HCT116 (cell line): ENCODE measurements around the gene RBBP8NL. TPM values are rescaled to one million over a fixed set of nuclear protein-coding genes. Genes with fewer than 3 reads are reported as not detected.

ENCODE experiments used
- ATAC-seq: fragments of 200-7000 bp; cut with Tn5 transposase; 2 replicates; pipeline ENCODE4 v1.9.1; 2020; ENCODE audit warnings: mild to moderate bottlenecking, moderate library complexity
- BruUV-seq: library from RNA; stranded (reverse); fragments of 400-500 nt; replicated peaks from 2 replicates; lab custom pipeline; 2021; lab: Mats Ljungman, UMichigan
- CTCF ChIA-PET: fragments of 300-600 bp; sonication (Branson Sonifier 250); formaldehyde crosslinking; loops from one replicate; lab custom pipeline; 2021; ENCODE audit warnings: antibody characterized with exemption; lab: Charles Lee
- POLR2A ChIA-PET: fragments of 300-600, 350-600 bp; sonication (Branson Sonifier 250); formaldehyde crosslinking; loops from one replicate; lab custom pipeline; 2021; ENCODE audit warnings: antibody characterized with exemption; lab: Charles Lee
- RAD21 ChIA-PET, 2 experiments: fragments of 300-600 bp; sonication (Branson Sonifier 250); formaldehyde crosslinking; loops; one replicate each; lab custom pipeline; 2023; ENCODE audit warnings: low total read pairs in 2 of 2; ENCODE audit not compliant: uncharacterized antibody in 2 of 2, unreplicated experiment in 2 of 2, low non-redundant PET in 1 of 2; lab: Charles Lee
- DNase-seq: peaks from one replicate; pipeline ENCODE4 v3.0.0-alpha.2; 2010; ENCODE audit warnings: low read depth, low spot score
- H2AFZ ChIP-seq: fragments of 200-600 bp; shearing (Covaris generic), sonication (generic); 2 replicates; pipeline ENCODE4 v1.6.1; 2017; ENCODE audit warnings: low read depth, mixed run types, mixed read lengths, antibody characterized with exemption, low read length; ENCODE audit not compliant: poor library complexity, severe bottlenecking
- H3K27ac ChIP-seq: 2 replicates; pipeline ENCODE4 v1.5.1; 2012; ENCODE audit warnings: low read depth, low read length
- H3K27me3 ChIP-seq: fragments of 200-600 bp; sonication (generic); 2 replicates; pipeline ENCODE4 v1.6.1; 2016; ENCODE audit warnings: mixed run types, low read length, mixed read lengths; ENCODE audit not compliant: insufficient read depth
- H3K36me3 ChIP-seq, 2 experiments: fragments of 200-500 bp in 1 of 2; fragments of 200-600 bp in 1 of 2; sonication (Bioruptor generic) in 1 of 2; sonication (generic) in 1 of 2; 2 replicates each; pipeline versions ENCODE4 v1.5.1 to v1.6.1; 2014 to 2016; ENCODE audit warnings: low read length in 2 of 2, inconsistent platforms in 1 of 2, mixed read lengths in 1 of 2, mixed run types in 1 of 2; ENCODE audit not compliant: insufficient read depth in 2 of 2, control insufficient read depth in 1 of 2
- H3K4me1 ChIP-seq, 2 experiments: fragments of 200-600 bp in 1 of 2; sonication (generic) in 1 of 2; 2 replicates each; pipeline versions ENCODE4 v1.5.1 to v1.6.1; 2012 to 2017; ENCODE audit warnings: low read length in 2 of 2, inconsistent platforms in 1 of 2, mild to moderate bottlenecking in 1 of 2, mixed read lengths in 1 of 2, mixed run types in 1 of 2, moderate library complexity in 1 of 2; ENCODE audit not compliant: insufficient read depth in 2 of 2, control insufficient read depth in 1 of 2
- H3K4me2 ChIP-seq: fragments of 200-600 bp; sonication (generic); 2 replicates; pipeline ENCODE4 v1.6.1; 2017; ENCODE audit warnings: mixed run types, low read length, mixed read lengths
- H3K4me3 ChIP-seq, 2 experiments: fragments of 200-600 bp in 1 of 2; sonication (generic) in 1 of 2; replicated peaks in 1 of 2; 2 replicates each; pipeline ENCODE4 v1.5.1; 2011 to 2016; ENCODE audit warnings: low read length in 2 of 2, control low read depth in 1 of 2, low read depth in 1 of 2, mild to moderate bottlenecking in 1 of 2, mixed read lengths in 1 of 2, mixed run types in 1 of 2
- H3K79me2 ChIP-seq: fragments of 200-600 bp; sonication (generic); 2 replicates; pipeline ENCODE4 v1.6.1; 2017; ENCODE audit warnings: mild to moderate bottlenecking, mixed run types, low read length, moderate library complexity, mixed read lengths; ENCODE audit not compliant: insufficient read depth
- H3K9ac ChIP-seq: fragments of 200-600 bp; sonication (generic); 2 replicates; pipeline ENCODE4 v1.6.1; 2016; ENCODE audit warnings: low read length, mixed read lengths
- H3K9me2 ChIP-seq: fragments of 200-600 bp; sonication (generic), shearing (Covaris generic); 2 replicates; pipeline ENCODE4 v1.6.1; 2017; ENCODE audit warnings: mixed run types, mild to moderate bottlenecking, moderate library complexity; ENCODE audit not compliant: insufficient read depth
- H3K9me3 ChIP-seq, 2 experiments: fragments of 200-500 bp in 1 of 2; fragments of 200-600 bp in 1 of 2; sonication (Bioruptor generic) in 1 of 2; sonication (generic) in 1 of 2; 2 replicates each; pipeline ENCODE4 v1.6.1; 2014 to 2017; ENCODE audit warnings: low read length in 2 of 2, mixed read lengths in 2 of 2, inconsistent platforms in 1 of 2, low read depth in 1 of 2, mild to moderate bottlenecking in 1 of 2, mixed run types in 1 of 2, moderate library complexity in 1 of 2; ENCODE audit not compliant: control insufficient read depth in 1 of 2, insufficient read depth in 1 of 2
- H4K20me1 ChIP-seq: fragments of 200-600 bp; sonication (generic), shearing (Covaris generic); 2 replicates; pipeline ENCODE4 v1.6.1; 2017; ENCODE audit warnings: mixed run types, mild to moderate bottlenecking, moderate library complexity; ENCODE audit not compliant: insufficient read depth
- CEBPB ChIP-seq: IDR thresholded peaks from 2 replicates; pipeline ENCODE4 v1.6.1; 2012; ENCODE audit warnings: low read depth
- EGR1 ChIP-seq: IDR thresholded peaks from 2 replicates; pipeline ENCODE4 v1.6.1; 2012; ENCODE audit warnings: low read depth
- EZH2phosphoT487 ChIP-seq: fragments of 200-600 bp; IDR thresholded peaks from 2 replicates; pipeline ENCODE4 v1.6.1; 2018; ENCODE audit warnings: antibody characterized with exemption, borderline replicate concordance
- POLR2A ChIP-seq: IDR thresholded peaks from 2 replicates; pipeline ENCODE4 v1.7.0; 2011; ENCODE audit warnings: borderline replicate concordance; ENCODE audit not compliant: insufficient read depth, insufficient read length; ENCODE audit errors: extremely low read depth
- SIN3A ChIP-seq: IDR thresholded peaks from 2 replicates; pipeline ENCODE4 v1.6.1; 2012; ENCODE audit warnings: low read depth
- SRF ChIP-seq: IDR thresholded peaks from 2 replicates; pipeline ENCODE4 v1.6.1; 2012; ENCODE audit warnings: low read depth
- YY1 ChIP-seq: IDR thresholded peaks from 2 replicates; pipeline ENCODE4 v1.6.1; 2011; ENCODE audit warnings: low read length, low read depth, moderate library complexity, mild to moderate bottlenecking; ENCODE audit not compliant: insufficient replicate concordance; ENCODE audit errors: extremely low read depth
- intact Hi-C: fragments of 100-400 bp; cut with micrococcal nuclease; formaldehyde crosslinking; loops from 2 replicates; pipeline ENCODE4 v1.10.0; 2022
- total RNA-seq: library from RNA; stranded (reverse); gene quantifications from one replicate; pipeline ENCODE4 v1.2.1, GENCODE V29; 2021; ENCODE audit not compliant: unreplicated experiment
- TF ChIP-seq, protein P1 (sequence below): IDR thresholded peaks from 2 replicates; pipeline ENCODE4 v1.6.1; 2012; ENCODE audit warnings: low read depth
- TF ChIP-seq, protein P2 (sequence below): IDR thresholded peaks from 2 replicates; pipeline ENCODE4 v1.6.1; 2012

Gene RBBP8NL
- total RNA-seq, 1 experiment from 2014 or later = 0.59 TPM

DNA sequence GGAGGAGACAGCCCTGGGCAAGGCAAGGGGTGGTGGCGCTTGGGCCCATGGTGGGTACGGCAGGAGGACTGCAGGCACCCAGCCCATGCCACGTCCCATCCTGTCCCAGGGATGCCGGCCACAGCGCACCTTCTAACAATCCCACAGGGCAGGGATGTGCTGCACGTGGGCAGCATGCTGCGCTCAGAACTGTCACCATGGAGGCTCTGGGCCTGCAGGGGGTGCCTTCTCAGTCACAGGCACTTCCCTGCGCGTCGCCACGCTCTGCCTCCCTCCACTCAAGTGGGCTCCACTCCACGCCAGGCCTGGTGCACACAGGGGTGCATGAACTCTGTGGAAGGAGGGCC is 22.6 kb downstream of the RBBP8NL start:
- H3K79me2 ChIP-seq = peaks cover 16% of the 10 kb centered on the region
- H3K4me3 ChIP-seq = no peak overlapping the region
- BruUV-seq = no TSS peak
- TF ChIP-seq EZH2phosphoT487 (no peak), CEBPB (no peak), YY1 (no peak), EGR1 (no peak), POLR2A (no peak)
- no peak for ATAC-seq
- no peaks in the 10 kb centered on the region for H4K20me1 ChIP-seq
- 0 out of 2 replicates have a peak overlapping the region, but pooled peaks have one; percentile 34 for H3K27ac ChIP-seq
- no peaks in the 10 kb centered on the region for H3K27me3 ChIP-seq
- POLR2A ChIA-PET = no interaction called here
- H3K36me3 ChIP-seq = no peaks in the 10 kb centered on the region
- no peak overlapping the region for H3K9ac ChIP-seq
- H3K4me2 ChIP-seq = no peak overlapping the region
- CTCF ChIA-PET = no interaction called here
- peaks cover 19 to 30% of the 10 kb centered on the region in 2 experiments for H3K4me1 ChIP-seq
- H2AFZ ChIP-seq = no peak overlapping the region
- no peaks in the 10 kb centered on the region for H3K9me3 ChIP-seq
- H3K9me2 ChIP-seq = no peaks in the 10 kb centered on the region
- intact Hi-C loops = no loop called here
- RAD21 ChIA-PET = no interaction called here
- DNase-seq = no peak

DNA sequence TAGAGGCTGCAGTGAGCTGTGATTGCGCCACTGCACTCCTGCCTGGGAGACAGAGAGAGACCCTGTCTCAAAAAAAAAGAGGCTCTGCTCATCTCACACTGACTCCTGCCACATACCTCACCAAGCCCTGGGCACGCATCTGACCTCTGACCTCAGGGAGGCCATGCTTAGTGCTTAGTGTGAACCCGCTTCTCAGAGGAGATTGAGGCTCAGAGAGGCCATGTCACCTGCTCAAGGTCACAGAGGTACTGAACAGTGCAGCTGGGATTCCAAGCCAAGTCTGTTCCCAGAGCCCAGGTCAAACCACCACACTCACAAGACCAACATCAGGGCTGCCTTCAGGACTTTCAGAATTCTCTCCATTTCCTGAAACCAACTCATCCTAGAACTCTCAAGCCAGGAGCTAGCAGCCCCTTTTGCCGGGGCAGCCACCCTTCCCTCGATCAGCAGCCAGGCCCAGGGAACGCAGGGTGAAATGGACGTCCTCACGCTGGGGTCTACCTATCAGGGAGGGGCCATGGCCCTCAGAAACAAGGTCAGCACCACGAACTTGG is 23.1 kb downstream of the RBBP8NL start:
- Histone ChIP-seq H3K4me1 (peaks cover 14 to 25% of the 10 kb centered on the region in 2 experiments; a peak in 3 of 4 replicates), H3K27ac (no peak overlapping the region), H3K9ac (no peak overlapping the region), H3K4me3 (no peak overlapping the region), H3K9me2 (no peaks in the 10 kb centered on the region), H3K9me3 (no peaks in the 10 kb centered on the region), H3K79me2 (peaks cover 16% of the 10 kb centered on the region)
- no peak for ATAC-seq
- ChIA-PET CTCF (no interaction called here), RAD21 (no interaction called here)
- BruUV-seq = no TSS peak
- DNase-seq = no peak
- TF ChIP-seq SIN3A (no peak), POLR2A (no peak), SRF (no peak)
- TF ChIP-seq, protein P1, sequence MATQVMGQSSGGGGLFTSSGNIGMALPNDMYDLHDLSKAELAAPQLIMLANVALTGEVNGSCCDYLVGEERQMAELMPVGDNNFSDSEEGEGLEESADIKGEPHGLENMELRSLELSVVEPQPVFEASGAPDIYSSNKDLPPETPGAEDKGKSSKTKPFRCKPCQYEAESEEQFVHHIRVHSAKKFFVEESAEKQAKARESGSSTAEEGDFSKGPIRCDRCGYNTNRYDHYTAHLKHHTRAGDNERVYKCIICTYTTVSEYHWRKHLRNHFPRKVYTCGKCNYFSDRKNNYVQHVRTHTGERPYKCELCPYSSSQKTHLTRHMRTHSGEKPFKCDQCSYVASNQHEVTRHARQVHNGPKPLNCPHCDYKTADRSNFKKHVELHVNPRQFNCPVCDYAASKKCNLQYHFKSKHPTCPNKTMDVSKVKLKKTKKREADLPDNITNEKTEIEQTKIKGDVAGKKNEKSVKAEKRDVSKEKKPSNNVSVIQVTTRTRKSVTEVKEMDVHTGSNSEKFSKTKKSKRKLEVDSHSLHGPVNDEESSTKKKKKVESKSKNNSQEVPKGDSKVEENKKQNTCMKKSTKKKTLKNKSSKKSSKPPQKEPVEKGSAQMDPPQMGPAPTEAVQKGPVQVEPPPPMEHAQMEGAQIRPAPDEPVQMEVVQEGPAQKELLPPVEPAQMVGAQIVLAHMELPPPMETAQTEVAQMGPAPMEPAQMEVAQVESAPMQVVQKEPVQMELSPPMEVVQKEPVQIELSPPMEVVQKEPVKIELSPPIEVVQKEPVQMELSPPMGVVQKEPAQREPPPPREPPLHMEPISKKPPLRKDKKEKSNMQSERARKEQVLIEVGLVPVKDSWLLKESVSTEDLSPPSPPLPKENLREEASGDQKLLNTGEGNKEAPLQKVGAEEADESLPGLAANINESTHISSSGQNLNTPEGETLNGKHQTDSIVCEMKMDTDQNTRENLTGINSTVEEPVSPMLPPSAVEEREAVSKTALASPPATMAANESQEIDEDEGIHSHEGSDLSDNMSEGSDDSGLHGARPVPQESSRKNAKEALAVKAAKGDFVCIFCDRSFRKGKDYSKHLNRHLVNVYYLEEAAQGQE = no peak
- TF ChIP-seq, protein P2, sequence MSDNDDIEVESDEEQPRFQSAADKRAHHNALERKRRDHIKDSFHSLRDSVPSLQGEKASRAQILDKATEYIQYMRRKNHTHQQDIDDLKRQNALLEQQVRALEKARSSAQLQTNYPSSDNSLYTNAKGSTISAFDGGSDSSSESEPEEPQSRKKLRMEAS = no peak
- TF ChIP-seq, all 23 proteins: peak for 0
- POLR2A ChIA-PET = no interaction called here
- Histone ChIP-seq H2AFZ (no peak overlapping the region), H3K27me3 (no peaks in the 10 kb centered on the region), H3K4me2 (no peak overlapping the region), H3K36me3 (no peaks in the 10 kb centered on the region), H4K20me1 (no peaks in the 10 kb centered on the region)
- intact Hi-C loops = no loop called here
